RPMI7951 (cell line): ENCODE results near the gene DNAJB7. TPM values are rescaled to one million over a fixed set of nuclear protein-coding genes. Genes with fewer than 3 reads are reported as not detected.
"Not testable (repeated sequence)": the region's sequence is repeated elsewhere in the genome, so short reads cannot be mapped to it uniquely, and the experiment has no call there.

Experiments used
- DNase-seq: peaks from one replicate; pipeline ENCODE4 v3.0.0-alpha.2; 2012; ENCODE audit warnings: low read depth
- total RNA-seq: library from RNA; depleted of rRNA; stranded (reverse); fragments of >200 nt; shearing (Covaris generic); gene quantifications from 2 replicates; pipeline ENCODE4 v1.2.3, GENCODE V29; 2014; rRNA removed

Gene DNAJB7
- total RNA-seq, 1 experiment from 2014 or later, result not detected

DNA sequence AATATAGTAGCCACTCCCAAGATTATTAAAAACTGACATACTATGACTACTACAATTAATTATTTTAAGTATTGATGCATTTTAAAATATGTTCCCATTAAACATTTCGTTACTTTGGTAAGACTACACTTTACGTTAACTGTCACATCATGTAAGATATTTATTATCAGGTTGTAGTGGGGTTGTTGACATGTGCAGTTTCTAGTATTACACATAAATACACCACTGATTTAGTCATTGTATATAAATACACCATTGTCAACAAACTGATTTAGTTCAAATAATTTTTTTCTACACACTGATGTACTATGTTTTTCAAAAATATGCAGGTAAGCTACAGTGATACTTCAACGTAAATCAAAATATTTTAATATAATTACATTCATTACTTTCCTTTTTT, 17.0 kb downstream of the DNAJB7 start:
- DNase-seq, result no peak

DNA sequence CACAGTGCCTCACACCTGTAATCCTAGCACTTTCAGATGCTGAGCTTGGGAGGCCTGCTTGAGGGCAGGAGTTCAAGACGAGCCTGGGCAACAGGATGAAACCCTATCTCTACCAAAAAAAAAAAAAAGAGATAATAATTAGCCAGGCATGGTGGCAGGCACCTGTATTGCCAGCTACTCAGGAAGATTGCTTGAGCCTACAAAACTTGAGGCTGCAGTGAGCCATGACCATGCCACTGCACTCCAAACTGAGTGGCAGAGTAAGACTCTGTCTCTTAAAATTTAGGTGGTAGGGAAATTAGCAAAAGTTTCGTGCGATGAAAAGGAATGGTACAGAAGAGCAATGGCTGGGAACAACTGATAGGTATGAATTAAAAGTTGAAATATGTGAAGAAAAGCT, 23.4 kb downstream of the DNAJB7 start:
- no peak for DNase-seq

DNA sequence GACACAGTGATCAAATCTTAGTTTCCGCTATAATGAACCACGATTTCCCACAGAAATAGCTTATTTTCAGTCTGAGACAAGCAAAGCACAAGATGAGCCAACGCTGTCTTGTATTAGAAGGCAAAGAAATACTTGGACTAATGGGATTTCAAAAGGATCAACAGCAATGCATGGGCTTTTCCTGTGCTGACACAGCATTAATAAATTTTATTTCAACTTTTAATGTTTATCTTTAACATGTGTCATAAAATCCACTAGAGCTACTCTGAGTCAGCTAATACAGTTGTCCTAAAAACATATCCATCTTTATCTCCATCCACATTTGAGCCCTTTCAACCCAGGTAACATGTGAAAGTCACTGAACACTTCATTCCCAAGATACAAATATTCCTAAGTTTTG, 27.3 kb downstream of the DNAJB7 start:
- DNase-seq, result no peak

DNA sequence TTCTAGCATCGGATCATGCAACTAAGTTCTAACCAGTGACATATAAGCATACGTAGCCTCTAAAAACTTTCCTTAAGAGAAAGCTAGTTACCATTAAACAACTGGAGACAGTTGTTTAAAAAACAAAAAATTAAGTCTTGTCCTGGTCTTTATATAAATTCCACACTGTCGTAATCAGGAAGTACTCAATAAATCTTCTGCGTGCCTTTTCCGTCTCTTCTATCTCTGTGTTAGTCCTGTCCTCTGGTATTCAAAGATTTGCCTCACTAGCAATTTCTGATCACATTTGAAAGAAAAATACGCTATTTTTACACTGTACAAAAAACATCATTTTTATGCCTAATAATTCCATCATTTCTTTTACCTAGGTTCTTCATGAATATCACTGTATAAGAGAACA, 32.8 kb downstream of the DNAJB7 start:
- DNase-seq, result no peak

DNA sequence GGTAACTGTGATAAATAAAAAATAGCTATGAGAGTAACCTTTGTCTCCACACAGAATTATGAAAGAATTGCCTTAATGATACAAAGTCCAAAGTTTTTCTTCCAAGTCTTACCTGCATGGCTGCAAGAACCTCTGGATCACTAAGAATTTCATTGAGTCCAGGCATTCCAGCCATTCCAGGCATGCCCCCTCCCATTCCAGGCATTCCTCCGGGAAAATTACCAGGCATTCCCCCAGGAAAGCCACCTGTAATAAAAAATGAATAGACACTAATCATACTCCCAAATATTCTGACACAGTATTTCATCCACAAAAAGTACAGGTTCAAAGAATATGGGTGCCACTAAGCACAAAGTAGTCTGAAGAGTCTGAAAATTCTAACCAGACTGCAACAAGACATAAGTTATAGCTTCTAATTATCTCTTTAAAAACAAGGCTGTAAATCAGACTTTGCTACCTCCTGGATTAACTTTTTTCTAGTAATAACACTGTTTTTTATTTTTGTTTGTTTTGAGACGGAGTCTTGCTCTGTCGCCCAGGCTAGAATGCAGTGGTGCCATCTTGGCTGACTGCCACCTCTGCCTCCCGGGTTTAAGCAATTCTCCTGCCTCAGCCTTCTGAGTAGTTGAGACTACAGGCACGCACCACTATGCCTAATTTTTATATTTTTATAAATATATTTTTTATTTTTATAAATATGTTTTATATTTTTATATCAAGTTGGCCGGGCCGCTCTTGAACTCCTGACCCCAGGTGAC, 34.8 kb downstream of the DNAJB7 start:
- no peak for DNase-seq

DNA sequence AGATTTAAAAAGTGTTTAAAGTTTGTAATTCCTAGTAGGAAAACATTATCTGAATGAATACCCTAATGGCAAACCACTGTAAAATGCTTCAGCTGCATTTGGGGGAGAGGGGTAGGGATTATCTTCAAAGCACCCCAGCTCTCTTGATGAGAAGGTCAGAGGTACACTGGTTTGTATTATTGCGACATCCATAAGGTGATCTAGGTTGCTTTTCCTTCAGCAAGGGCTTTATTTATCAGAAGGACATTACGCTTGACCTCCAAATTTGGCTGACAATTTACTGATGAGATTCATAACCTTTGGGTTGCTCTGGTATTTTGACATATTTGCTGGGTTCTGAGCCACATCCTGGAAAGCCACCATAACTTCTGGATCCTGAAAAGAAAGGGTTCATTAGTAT, 35.6 kb downstream of the DNAJB7 start:
- not testable (repeated sequence) for DNase-seq

DNA sequence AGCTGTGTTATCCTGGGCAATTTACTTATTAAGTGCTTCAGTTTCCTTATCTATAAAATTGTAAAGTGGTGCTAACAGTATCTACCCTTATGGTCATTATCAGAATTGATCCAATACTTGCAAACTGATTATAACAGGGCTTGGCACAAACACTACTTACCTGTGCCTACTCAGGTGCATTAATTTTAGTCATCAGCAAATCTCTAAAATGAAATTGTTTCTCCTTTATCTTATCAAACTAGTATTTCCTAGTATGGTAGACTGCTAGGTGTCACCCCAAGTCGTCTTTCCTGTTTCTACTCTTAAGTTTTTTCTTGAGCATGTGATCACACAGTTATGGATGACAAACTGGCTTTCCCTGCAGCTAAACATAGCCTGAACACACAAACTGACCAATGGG, 38.5 kb downstream of the DNAJB7 start:
- DNase-seq, result no peak

DNA sequence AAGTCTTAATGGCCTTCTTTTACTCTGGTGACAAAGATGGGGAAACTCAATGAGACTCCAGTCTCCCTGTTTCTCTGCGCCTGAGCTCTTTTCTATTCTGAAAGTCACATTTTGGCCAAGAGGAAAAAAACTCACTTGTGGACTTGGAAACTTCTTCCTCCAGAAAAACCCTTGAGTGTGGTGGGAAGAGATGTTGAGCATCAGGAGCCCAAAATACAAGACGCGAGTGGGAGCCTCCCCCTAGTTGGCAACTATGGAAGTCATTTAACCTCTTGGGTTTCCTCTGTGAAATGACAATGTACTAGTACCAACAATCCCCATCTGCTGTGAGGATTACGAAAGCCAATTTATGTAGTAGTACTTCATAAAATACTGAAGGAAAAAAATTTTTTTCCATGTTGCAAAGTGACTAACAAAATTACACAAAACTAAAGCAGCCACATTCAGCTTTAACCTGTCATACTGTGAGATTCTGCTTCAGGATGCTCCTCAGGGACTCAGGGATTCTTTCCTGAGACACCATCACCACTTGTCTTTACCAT, 42.2 kb downstream of the DNAJB7 start:
- peak; percentile 26 for DNase-seq

DNA sequence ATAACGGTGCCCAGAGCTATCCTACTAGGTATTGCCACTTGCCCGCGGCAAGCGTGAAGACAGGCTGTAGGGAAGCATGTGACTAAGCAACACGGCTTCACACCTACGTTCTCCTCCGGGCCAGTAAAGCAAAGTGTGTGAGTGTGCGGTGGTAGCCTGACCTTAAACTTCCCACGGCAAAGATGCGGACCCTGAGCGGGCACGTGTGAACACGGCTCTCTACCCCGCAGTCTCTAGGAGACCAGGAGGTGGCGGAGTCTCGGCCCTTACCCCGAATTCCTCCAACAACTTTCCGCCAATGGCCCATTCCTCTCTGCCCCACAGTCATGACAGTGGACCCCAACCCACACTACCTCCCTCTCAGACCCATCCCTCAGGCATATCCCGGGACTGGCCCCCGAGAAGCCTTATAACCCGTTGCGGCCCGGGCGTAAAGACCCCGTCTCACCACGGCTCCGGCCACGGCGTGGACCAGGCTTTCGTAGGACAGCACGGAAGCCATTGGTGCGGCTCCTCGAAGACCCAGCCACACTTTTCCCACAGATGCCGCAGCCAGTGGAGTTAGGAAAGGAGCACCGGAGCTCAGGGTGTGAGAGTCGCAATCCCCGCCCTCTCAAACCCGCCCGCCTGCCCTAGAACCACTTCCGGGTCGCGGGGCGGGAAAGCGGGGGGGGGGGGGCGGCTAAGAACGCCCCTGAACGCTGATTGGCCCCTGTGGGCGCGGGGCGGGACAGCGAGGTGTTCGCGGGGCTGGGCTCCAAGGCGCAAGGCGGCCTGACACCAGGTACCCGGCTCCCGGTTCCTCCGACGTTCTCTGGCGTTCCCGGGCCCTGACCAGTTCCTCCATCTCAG, 42.9 kb downstream of the DNAJB7 start, which contains the start of gene SLC25A17:
Gene SLC25A17, minus strand, starts transcription at position 600 of the 852 bp plus-strand sequence. Its CDS starts 98 bp downstream, at position 502.
- DNase-seq, result peak; percentile 79

DNA sequence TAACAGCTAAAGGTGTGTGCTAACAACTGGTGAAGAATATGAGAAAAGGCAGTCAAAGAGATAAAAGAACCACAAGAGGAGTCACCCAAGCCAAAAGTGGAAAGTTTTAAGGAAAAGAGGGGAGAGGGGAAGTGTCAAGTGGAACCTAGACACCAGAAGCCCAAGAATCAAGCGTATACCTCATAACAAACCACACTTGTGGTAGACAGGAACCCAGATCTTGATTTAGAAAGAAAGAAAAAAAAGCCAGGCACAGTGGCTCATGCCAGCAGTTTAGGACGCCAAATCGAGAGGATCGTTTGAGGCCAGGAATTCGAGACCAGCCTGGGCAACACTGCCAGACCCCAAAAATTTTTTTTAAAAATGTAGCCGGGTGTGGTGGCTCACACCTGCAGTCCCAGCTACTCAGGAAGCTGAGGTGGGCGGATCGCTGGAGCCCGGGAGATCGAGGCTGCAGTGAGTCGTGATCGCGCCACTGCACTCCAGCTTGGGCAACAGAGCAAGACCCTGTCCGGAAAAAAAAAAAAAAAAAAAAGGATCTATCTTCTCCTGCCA, 43.6 kb downstream of the DNAJB7 start:
- no peak for DNase-seq

DNA sequence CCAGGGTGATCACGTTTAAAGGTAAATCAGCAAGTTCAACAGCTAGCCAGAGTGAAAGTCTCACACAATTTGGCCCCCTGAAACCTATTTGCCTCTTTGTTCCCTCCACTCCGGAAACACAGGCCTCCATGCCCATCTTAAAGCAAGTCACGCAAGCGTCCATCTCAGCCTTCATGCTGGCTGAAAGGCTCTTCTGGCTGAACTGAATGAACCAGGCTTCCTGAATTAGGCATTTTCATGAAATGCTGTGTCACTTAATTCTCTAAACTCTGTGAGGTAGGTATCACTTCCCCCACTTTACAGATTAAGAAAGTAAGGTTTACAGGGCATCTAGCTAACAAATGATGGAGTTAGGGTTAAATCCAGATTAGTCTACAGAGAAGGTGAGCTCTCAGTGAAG, 44.2 kb downstream of the DNAJB7 start:
- DNase-seq, result no peak

DNA sequence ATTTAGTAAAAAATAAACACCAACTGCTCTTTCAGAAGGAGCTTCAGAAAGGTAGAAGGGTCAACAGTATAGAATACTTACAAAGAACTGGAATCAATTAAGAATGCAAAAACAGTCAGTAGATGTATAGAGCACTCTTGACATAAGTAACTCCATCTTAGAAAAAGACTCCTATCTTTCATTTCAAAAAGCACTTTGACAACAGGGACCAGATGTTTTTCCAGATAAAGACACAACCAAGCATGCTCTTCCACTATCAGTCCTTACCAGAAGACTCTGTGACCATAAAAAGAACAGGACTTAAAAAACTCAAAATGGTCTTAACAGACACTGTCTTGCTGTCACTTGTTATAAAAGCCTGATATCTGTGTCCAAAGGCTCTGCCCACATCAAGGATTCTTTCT, 48.0 kb downstream of the DNAJB7 start:
- no peak for DNase-seq

Other genes with a start within 250 kb of the DNAJB7 start
- 14.9 and 18.9 TPM in 2 replicates for gene MRTFA, start 225.4 kb downstream of the DNAJB7 start, total RNA-seq
- not detected in 2 replicates for gene MCHR1, start 182.6 kb downstream of the DNAJB7 start, total RNA-seq
- gene SLC25A17, start 42.8 kb downstream of the DNAJB7 start, total RNA-seq, result 24.4 and 30.0 TPM in 2 replicates
- gene ST13, start 5.5 kb downstream of the DNAJB7 start, total RNA-seq, result 122 and 140 TPM in 2 replicates
- gene XPNPEP3, start 5.0 kb downstream of the DNAJB7 start, total RNA-seq, result 7.9 and 10.8 TPM in 2 replicates
- gene RBX1, start 89.3 kb upstream of the DNAJB7 start, total RNA-seq, result 134 and 180 TPM in 2 replicates
- gene EP300, start 230.5 kb upstream of the DNAJB7 start, total RNA-seq, result 24.0 and 27.3 TPM in 2 replicates